IMR-90 (cell line): ENCODE data around the gene ARHGEF17. TPM values are rescaled to one million over a fixed set of nuclear protein-coding genes. Genes with fewer than 3 reads are reported as not detected.

ENCODE experiments used
- ATAC-seq: fragments of 200-7000 bp; cut with Tn5 transposase; 2 replicates; pipeline ENCODE4 v1.9.1; 2020; ENCODE audit warnings: low read depth, mild to moderate bottlenecking, moderate library complexity
- BruUV-seq: library from RNA; stranded (reverse); fragments of 400-500 nt; replicated peaks from 2 replicates; lab custom pipeline; 2021; lab: Mats Ljungman, UMichigan
- CTCF ChIA-PET: fragments of 300-600 bp; formaldehyde crosslinking; extraction: SDS; loops from one replicate; lab custom pipeline; 2021; ENCODE audit warnings: antibody characterized with exemption; lab: Yijun Ruan, JAX
- POLR2A ChIA-PET: fragments of 300-600 bp; sonication (Branson Sonifier 250); formaldehyde crosslinking; loops from one replicate; lab custom pipeline; 2022; ENCODE audit warnings: antibody characterized with exemption; ENCODE audit not compliant: unreplicated experiment; lab: Charles Lee
- DNase-seq: peaks from one replicate; pipeline ENCODE4 v3.0.0; 2013
- H2AFZ ChIP-seq: replicated peaks from 2 replicates; pipeline ENCODE3; 2013; ENCODE audit warnings: low read length, mild to moderate bottlenecking; ENCODE audit not compliant: poor library complexity
- H2AK5ac ChIP-seq: 2 replicates; pipeline ENCODE4 v1.6.1; 2013; ENCODE audit warnings: low read depth, low read length, inconsistent platforms
- H2AK9ac ChIP-seq: replicated peaks from 2 replicates; pipeline ENCODE3; 2013; ENCODE audit warnings: mild to moderate bottlenecking, low read depth, low read length, moderate library complexity; ENCODE audit not compliant: poor library complexity
- H2BK120ac ChIP-seq: 2 replicates; pipeline ENCODE4 v1.6.1; 2013; ENCODE audit warnings: low read depth, low read length, inconsistent platforms
- H2BK15ac ChIP-seq: 3 replicates; pipeline ENCODE4 v1.6.1; 2013; ENCODE audit warnings: low read depth, low read length, inconsistent platforms
- H2BK20ac ChIP-seq: 2 replicates; pipeline ENCODE4 v1.6.1; 2013; ENCODE audit warnings: low read depth, mild to moderate bottlenecking, inconsistent platforms, low read length, moderate library complexity
- H2BK5ac ChIP-seq: 2 replicates; pipeline ENCODE4 v1.6.1; 2013; ENCODE audit warnings: mild to moderate bottlenecking, low read depth, low read length, inconsistent platforms; ENCODE audit not compliant: poor library complexity, severe bottlenecking
- H3K14ac ChIP-seq: replicated peaks from 2 replicates; pipeline ENCODE4 v1.6.1; 2013; ENCODE audit warnings: low read depth, low read length, inconsistent platforms
- H3K18ac ChIP-seq: 2 replicates; pipeline ENCODE4 v1.6.1; 2013; ENCODE audit warnings: low read depth, low read length, control low read depth
- H3K23ac ChIP-seq: 2 replicates; pipeline ENCODE4 v1.6.1; 2013; ENCODE audit warnings: low read depth, low read length, inconsistent platforms
- H3K27ac ChIP-seq: 2 replicates; pipeline ENCODE4 v1.5.1; 2013; ENCODE audit warnings: mild to moderate bottlenecking, control low read depth, low read length; ENCODE audit not compliant: insufficient read depth
- H3K27me3 ChIP-seq: 2 replicates; pipeline ENCODE4 v1.6.1; 2013; ENCODE audit warnings: low read length; ENCODE audit not compliant: control insufficient read depth, insufficient read depth
- H3K36me3 ChIP-seq: 2 replicates; pipeline ENCODE4 v1.6.1; 2013; ENCODE audit warnings: low read length, mixed read lengths; ENCODE audit not compliant: control insufficient read depth, insufficient read depth
- H3K4ac ChIP-seq: 2 replicates; pipeline ENCODE4 v1.6.1; 2013; ENCODE audit warnings: low read depth, low read length, inconsistent platforms
- H3K4me1 ChIP-seq: 2 replicates; pipeline ENCODE4 v1.6.1; 2013; ENCODE audit warnings: low read length, mixed read lengths; ENCODE audit not compliant: control insufficient read depth, insufficient read depth
- H3K4me2 ChIP-seq: 2 replicates; pipeline ENCODE4 v1.6.1; 2013; ENCODE audit warnings: low read depth, mild to moderate bottlenecking, control low read depth, low read length, moderate library complexity
- H3K4me3 ChIP-seq: 2 replicates; pipeline ENCODE4 v1.5.1; 2013; ENCODE audit warnings: low read depth, mild to moderate bottlenecking, control low read depth, low read length, moderate library complexity; ENCODE audit not compliant: insufficient read depth
- H3K56ac ChIP-seq: 2 replicates; pipeline ENCODE4 v1.6.1; 2013; ENCODE audit warnings: low read length, inconsistent platforms; ENCODE audit not compliant: insufficient read depth; ENCODE audit errors: extremely low read depth
- H3K79me1 ChIP-seq, 2 experiments: 2 replicates each; pipeline ENCODE4 v1.6.1; 2013; ENCODE audit warnings: low read length in 2 of 2, inconsistent platforms in 1 of 2, low read depth in 1 of 2
- H3K9ac ChIP-seq: 2 replicates; pipeline ENCODE4 v1.6.1; 2013; ENCODE audit warnings: low read depth, low read length, control low read depth
- H3K9me1 ChIP-seq: 2 replicates; pipeline ENCODE4 v1.6.1; 2013; ENCODE audit warnings: low read length, inconsistent platforms; ENCODE audit not compliant: insufficient read depth
- H3K9me3 ChIP-seq: 2 replicates; pipeline ENCODE4 v1.6.1; 2013; ENCODE audit warnings: low read length; ENCODE audit not compliant: control insufficient read depth, insufficient read depth
- H4K20me1 ChIP-seq: 2 replicates; pipeline ENCODE4 v1.6.1; 2013; ENCODE audit warnings: low read length, inconsistent platforms; ENCODE audit not compliant: insufficient read depth
- H4K5ac ChIP-seq: 2 replicates; pipeline ENCODE4 v1.6.1; 2013; ENCODE audit warnings: mild to moderate bottlenecking, low read depth, low read length, control low read depth
- H4K8ac ChIP-seq, 2 experiments: 2 replicates each; pipeline ENCODE4 v1.6.1; 2013; ENCODE audit warnings: low read depth in 2 of 2, low read length in 2 of 2, control low read depth in 1 of 2, inconsistent platforms in 1 of 2
- H4K91ac ChIP-seq: 2 replicates; pipeline ENCODE4 v1.6.1; 2013; ENCODE audit warnings: low read depth, low read length, inconsistent platforms; ENCODE audit not compliant: insufficient read depth
- BHLHE40 ChIP-seq: fragments of 150-350 bp; IDR thresholded peaks from 2 replicates; pipeline ENCODE4 v1.6.1; 2016; ENCODE audit warnings: mild to moderate bottlenecking, low read depth, low read length
- CEBPB ChIP-seq: IDR thresholded peaks from 2 replicates; pipeline ENCODE4 v1.6.1; 2012; ENCODE audit warnings: low read depth, low read length, improper control_type of control experiment
- CHD1 ChIP-seq: IDR thresholded peaks from 2 replicates; pipeline ENCODE4 v1.6.1; 2012; ENCODE audit warnings: low read depth, low read length, improper control_type of control experiment
- FOS ChIP-seq: fragments of 150-350 bp; IDR thresholded peaks from 2 replicates; pipeline ENCODE4 v1.6.1; 2016; ENCODE audit warnings: low read depth, low read length
- MAFK ChIP-seq: IDR thresholded peaks from 2 replicates; pipeline ENCODE4 v1.6.1; 2012; ENCODE audit warnings: low read depth, low read length, improper control_type of control experiment
- MAZ ChIP-seq: IDR thresholded peaks from 2 replicates; pipeline ENCODE4 v1.6.1; 2012; ENCODE audit warnings: low read depth, mild to moderate bottlenecking, low read length, improper control_type of control experiment, moderate library complexity, borderline replicate concordance
- MXI1 ChIP-seq: IDR thresholded peaks from 2 replicates; pipeline ENCODE4 v1.6.1; 2012; ENCODE audit warnings: low read depth, mild to moderate bottlenecking, low read length, moderate library complexity, borderline replicate concordance
- NFE2L2 ChIP-seq: fragments of 150-350 bp; IDR thresholded peaks from 2 replicates; pipeline ENCODE4 v1.6.1; 2016; ENCODE audit warnings: low read depth, mild to moderate bottlenecking, low read length
- POLR2A ChIP-seq: IDR thresholded peaks from 2 replicates; pipeline ENCODE4 v1.6.1; 2012; ENCODE audit warnings: mild to moderate bottlenecking, low read depth, low read length
- RAD21 ChIP-seq: IDR thresholded peaks from 2 replicates; pipeline ENCODE4 v1.6.1; 2012; ENCODE audit warnings: low read length, improper control_type of control experiment
- RCOR1 ChIP-seq: IDR thresholded peaks from 2 replicates; pipeline ENCODE4 v1.6.1; 2012; ENCODE audit warnings: mild to moderate bottlenecking, low read length, improper control_type of control experiment; ENCODE audit not compliant: insufficient replicate concordance
- RFX5 ChIP-seq: IDR thresholded peaks from 2 replicates; pipeline ENCODE4 v1.8.0; 2012; ENCODE audit warnings: low read depth, mild to moderate bottlenecking, low read length, moderate library complexity
- SMC3 ChIP-seq: fragments of 150-350 bp; IDR thresholded peaks from 2 replicates; pipeline ENCODE4 v1.6.1; 2016; ENCODE audit warnings: low read depth, mild to moderate bottlenecking, antibody characterized with exemption, low read length, moderate library complexity
- WGBS, 2 experiments: methylation state at CpG; one replicate each; pipeline versions ENCODE4 v1.1.5 to v1.1.7; 2013; ENCODE audit warnings: missing lambda C conversion rate in 2 of 2; ENCODE audit not compliant: insufficient read length in 1 of 2; ENCODE audit errors: extremely low coverage in 2 of 2; 5-methylcytosine and 5-hydroxymethylcytosine counted together
- dilution Hi-C: fragments of 300-500 bp; cut with HindIII; formaldehyde crosslinking; loops from one replicate; pipeline ENCODE4 v1.14.3; 2018; ENCODE audit warnings: low sequenced_read_pairs; ENCODE audit not compliant: unreplicated experiment
- in situ Hi-C: fragments of 300-500 bp; cut with MboI; formaldehyde crosslinking; loops from 3 replicates; pipeline ENCODE4 v1.14.3; 2019; ENCODE audit warnings: low sequenced_read_pairs, inconsistent platforms, mixed read lengths
- intact Hi-C: fragments of 100-400 bp; cut with micrococcal nuclease; formaldehyde crosslinking; loops from 2 replicates; pipeline ENCODE4 v1.10.0; 2022
- polyA plus RNA-seq, 3 experiments: library from polyadenylated mRNA; depleted of rRNA; stranded (reverse); fragments of >200 nt; gene quantifications; 2 replicates each; pipeline ENCODE4 v1.2.3, GENCODE V29; 2012; ENCODE audit warnings: low replicate concordance in 1 of 3
- total RNA-seq: library from RNA; depleted of rRNA; stranded (reverse); fragments of >200 nt; gene quantifications from 2 replicates; pipeline ENCODE4 v1.2.3, GENCODE V29; 2012
- TF ChIP-seq, protein P1 (sequence below): fragments of 150-350 bp; IDR thresholded peaks from 2 replicates; pipeline ENCODE4 v1.6.1; 2016; ENCODE audit warnings: low read depth, mild to moderate bottlenecking, low read length, moderate library complexity, borderline replicate concordance
- TF ChIP-seq, protein P2 (sequence below): conservative IDR thresholded peaks from 2 replicates; pipeline ENCODE4 v1.5.1; 2012; ENCODE audit warnings: mild to moderate bottlenecking, low read depth, low read length, improper control_type of control experiment

ARHGEF17 gene
- total and polyA plus RNA-seq, 2 of the 4 experiments (the other 2 are of a cell fraction) = 21.7 to 97.7 TPM

DNA sequence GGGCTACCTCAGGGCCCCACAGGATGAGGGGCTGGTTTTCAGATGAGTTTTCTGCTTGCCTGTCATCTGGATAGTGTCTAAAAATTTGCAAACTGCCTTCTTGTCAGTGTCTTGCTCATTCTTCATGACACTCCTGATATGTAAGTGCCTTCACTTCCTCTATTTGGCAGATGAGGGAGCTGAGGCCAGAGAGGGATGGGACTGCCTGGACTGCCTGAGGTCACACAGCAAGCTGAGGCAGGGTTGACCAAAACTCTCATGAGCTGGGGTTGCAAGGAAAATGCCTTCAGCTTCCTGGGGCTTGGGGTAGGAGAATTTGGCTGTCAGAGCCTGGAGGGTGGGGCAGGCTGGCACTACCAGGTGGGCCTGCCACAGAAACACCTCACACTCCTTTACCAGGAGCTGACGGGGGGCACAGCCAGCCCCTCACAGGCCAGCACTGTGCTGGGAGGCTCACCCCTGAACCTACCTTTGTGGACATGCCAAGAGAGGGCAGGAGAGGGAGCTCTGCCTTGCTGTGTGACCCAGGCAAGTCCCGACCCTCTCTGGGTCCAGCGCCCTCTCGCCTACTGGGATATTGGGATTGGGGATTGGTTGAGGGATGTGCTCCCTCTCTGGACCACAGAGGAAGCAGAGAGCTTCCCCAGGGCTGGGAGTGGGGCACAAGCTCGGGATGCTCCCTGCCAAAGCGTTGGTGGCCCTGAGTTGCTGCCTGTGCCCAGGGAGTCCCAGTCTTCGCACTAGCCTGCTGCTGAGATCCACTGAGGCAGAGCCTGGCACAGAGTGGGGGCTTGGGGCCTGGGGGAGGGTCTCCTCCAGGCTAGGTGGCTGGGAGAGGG, 37.8 kb upstream of the ARHGEF17 start:
- dilution Hi-C loops = no loop called here
- Histone ChIP-seq H3K18ac (no peak overlapping the region), H2AK9ac (peak overlapping the region; percentile 15), H3K4me3 (no peak overlapping the region), H3K56ac (no peak overlapping the region), H3K79me1 (no peaks in the 10 kb centered on the region), H3K4me2 (no peak overlapping the region), H4K8ac (no peak overlapping the region), H3K14ac (no peak overlapping the region), H4K91ac (no peak overlapping the region), H2BK5ac (no peak overlapping the region), H3K4ac (no peak overlapping the region), H3K4me1 (no peaks in the 10 kb centered on the region), H3K9ac (no peak overlapping the region), H2BK20ac (no peak overlapping the region), H3K9me1 (no peaks in the 10 kb centered on the region), H2AK5ac (no peak overlapping the region), H4K5ac (no peak overlapping the region), H3K23ac (no peak overlapping the region), H2BK120ac (no peak overlapping the region), H3K36me3 (no peaks in the 10 kb centered on the region), H3K27me3 (peaks cover 56% of the 10 kb centered on the region), H3K27ac (no peak overlapping the region), H2AFZ (peak overlapping the region; percentile 41), H3K9me3 (no peaks in the 10 kb centered on the region), H2BK15ac (no peak overlapping the region), H4K20me1 (no peaks in the 10 kb centered on the region)
- ATAC-seq (no peak), DNase-seq (no peak)
- intact Hi-C loops = no loop called here
- no TSS peak for BruUV-seq
- CTCF ChIA-PET = no interaction called here
- WGBS, 2 experiments = no CpG with 5 or more reads among the region's 7 CpGs
- in situ Hi-C loops = no loop called here
- POLR2A ChIA-PET = no interaction called here
- TF ChIP-seq RCOR1 (no peak), NFE2L2 (no peak), MAFK (no peak), CHD1 (no peak), SMC3 (no peak), RAD21 (no peak), BHLHE40 (no peak), CEBPB (no peak), POLR2A (no peak), MAZ (no peak), FOS (no peak), MXI1 (no peak), RFX5 (no peak)
- TF ChIP-seq, protein P1, sequence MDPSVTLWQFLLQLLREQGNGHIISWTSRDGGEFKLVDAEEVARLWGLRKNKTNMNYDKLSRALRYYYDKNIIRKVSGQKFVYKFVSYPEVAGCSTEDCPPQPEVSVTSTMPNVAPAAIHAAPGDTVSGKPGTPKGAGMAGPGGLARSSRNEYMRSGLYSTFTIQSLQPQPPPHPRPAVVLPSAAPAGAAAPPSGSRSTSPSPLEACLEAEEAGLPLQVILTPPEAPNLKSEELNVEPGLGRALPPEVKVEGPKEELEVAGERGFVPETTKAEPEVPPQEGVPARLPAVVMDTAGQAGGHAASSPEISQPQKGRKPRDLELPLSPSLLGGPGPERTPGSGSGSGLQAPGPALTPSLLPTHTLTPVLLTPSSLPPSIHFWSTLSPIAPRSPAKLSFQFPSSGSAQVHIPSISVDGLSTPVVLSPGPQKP = no peak
- TF ChIP-seq, protein P2, sequence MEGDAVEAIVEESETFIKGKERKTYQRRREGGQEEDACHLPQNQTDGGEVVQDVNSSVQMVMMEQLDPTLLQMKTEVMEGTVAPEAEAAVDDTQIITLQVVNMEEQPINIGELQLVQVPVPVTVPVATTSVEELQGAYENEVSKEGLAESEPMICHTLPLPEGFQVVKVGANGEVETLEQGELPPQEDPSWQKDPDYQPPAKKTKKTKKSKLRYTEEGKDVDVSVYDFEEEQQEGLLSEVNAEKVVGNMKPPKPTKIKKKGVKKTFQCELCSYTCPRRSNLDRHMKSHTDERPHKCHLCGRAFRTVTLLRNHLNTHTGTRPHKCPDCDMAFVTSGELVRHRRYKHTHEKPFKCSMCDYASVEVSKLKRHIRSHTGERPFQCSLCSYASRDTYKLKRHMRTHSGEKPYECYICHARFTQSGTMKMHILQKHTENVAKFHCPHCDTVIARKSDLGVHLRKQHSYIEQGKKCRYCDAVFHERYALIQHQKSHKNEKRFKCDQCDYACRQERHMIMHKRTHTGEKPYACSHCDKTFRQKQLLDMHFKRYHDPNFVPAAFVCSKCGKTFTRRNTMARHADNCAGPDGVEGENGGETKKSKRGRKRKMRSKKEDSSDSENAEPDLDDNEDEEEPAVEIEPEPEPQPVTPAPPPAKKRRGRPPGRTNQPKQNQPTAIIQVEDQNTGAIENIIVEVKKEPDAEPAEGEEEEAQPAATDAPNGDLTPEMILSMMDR = no peak
